C4-2B (cell line): ENCODE measurements around the gene TNNT3.

Experiments
- ZFX ChIP-seq: fragments of 450-650 bp; IDR thresholded peaks from 2 replicates; pipeline ENCODE4 v1.6.1; 2017
- TF ChIP-seq, protein P1 (sequence below): fragments of 450-650 bp; conservative IDR thresholded peaks from 2 replicates; pipeline ENCODE4 v1.5.1; 2017; ENCODE audit warnings: mild to moderate bottlenecking

DNA sequence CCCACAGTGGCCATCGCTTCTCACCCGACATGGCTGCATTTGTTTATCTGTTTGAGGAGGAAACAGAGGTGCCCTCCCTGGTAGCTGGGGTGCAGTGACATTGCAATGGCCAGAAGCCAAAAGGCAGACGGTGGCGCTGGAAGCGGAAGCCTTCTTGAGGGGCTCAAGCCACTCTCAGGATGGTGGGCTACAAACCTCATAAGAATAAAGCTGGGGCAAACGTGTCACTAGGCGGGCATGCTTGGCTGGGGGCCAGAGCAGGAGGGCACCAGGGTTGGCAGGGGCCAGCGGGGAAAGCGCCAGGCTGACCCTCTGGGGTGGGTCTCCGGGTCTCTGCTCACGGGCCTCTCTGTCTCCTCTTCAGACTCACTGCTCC lies 12.6 kb downstream of the TNNT3 start:
- TF ChIP-seq, protein P1, sequence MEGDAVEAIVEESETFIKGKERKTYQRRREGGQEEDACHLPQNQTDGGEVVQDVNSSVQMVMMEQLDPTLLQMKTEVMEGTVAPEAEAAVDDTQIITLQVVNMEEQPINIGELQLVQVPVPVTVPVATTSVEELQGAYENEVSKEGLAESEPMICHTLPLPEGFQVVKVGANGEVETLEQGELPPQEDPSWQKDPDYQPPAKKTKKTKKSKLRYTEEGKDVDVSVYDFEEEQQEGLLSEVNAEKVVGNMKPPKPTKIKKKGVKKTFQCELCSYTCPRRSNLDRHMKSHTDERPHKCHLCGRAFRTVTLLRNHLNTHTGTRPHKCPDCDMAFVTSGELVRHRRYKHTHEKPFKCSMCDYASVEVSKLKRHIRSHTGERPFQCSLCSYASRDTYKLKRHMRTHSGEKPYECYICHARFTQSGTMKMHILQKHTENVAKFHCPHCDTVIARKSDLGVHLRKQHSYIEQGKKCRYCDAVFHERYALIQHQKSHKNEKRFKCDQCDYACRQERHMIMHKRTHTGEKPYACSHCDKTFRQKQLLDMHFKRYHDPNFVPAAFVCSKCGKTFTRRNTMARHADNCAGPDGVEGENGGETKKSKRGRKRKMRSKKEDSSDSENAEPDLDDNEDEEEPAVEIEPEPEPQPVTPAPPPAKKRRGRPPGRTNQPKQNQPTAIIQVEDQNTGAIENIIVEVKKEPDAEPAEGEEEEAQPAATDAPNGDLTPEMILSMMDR: no peak
- TF ChIP-seq ZFX: no peak
